Lower lobe of right lung (tissue), 2 donors: ENCODE results near the gene HPSE2. TPM values are rescaled to one million over a fixed set of nuclear protein-coding genes. Genes with fewer than 3 reads are reported as not detected.

Source experiments
- ATAC-seq, 2 donors: fragments of 200-7000 bp; cut with Tn5 transposase; one replicate each; pipeline ENCODE4 v1.9.1; 2020 to 2022; ENCODE audit warnings: mild to moderate bottlenecking in 2 of 2, moderate library complexity in 2 of 2
- DNase-seq: peaks from one replicate; pipeline ENCODE4 v3.0.0-alpha.2; 2020
- H3K27ac ChIP-seq: fragments of 200-600 bp; one replicate; pipeline ENCODE4 v1.8.0; 2022
- H3K27me3 ChIP-seq: fragments of 200-600 bp; one replicate; pipeline ENCODE4 v1.8.0; 2022; ENCODE audit warnings: low read depth
- H3K36me3 ChIP-seq: fragments of 200-600 bp; one replicate; pipeline ENCODE4 v1.8.0; 2022; ENCODE audit warnings: mild to moderate bottlenecking
- H3K4me1 ChIP-seq: fragments of 200-600 bp; one replicate; pipeline ENCODE4 v1.8.0; 2022
- H3K4me3 ChIP-seq: fragments of 200-600 bp; one replicate; pipeline ENCODE4 v1.8.0; 2022; ENCODE audit warnings: mild to moderate bottlenecking
- H3K9me3 ChIP-seq: fragments of 200-600 bp; one replicate; pipeline ENCODE4 v1.8.0; 2022
- intact Hi-C: fragments of 100-400 bp; cut with DNase I; formaldehyde crosslinking; loops from one replicate; pipeline ENCODE4 v1.11.0; 2022
- total RNA-seq: library from RNA; stranded (reverse); fragmentation: NEBNext Ultra II Directional; extraction: Animal tissue kit (Norgen Biotek cat#: 25700); gene quantifications from one replicate; pipeline ENCODE4 v1.2.1, GENCODE V29; 2021
- TF ChIP-seq, protein P1 (sequence below): fragments of 200-600 bp; IDR thresholded peaks from one replicate; pipeline ENCODE4 v1.8.0; 2022; ENCODE audit warnings: antibody characterized with exemption, mild to moderate bottlenecking
- donor health status: DM: no; HTN: yes; CAD: no; lungs with severe emphysema.

HPSE2 gene
- total RNA-seq, 1 donor from 2014 or later: 0.77 TPM

DNA sequence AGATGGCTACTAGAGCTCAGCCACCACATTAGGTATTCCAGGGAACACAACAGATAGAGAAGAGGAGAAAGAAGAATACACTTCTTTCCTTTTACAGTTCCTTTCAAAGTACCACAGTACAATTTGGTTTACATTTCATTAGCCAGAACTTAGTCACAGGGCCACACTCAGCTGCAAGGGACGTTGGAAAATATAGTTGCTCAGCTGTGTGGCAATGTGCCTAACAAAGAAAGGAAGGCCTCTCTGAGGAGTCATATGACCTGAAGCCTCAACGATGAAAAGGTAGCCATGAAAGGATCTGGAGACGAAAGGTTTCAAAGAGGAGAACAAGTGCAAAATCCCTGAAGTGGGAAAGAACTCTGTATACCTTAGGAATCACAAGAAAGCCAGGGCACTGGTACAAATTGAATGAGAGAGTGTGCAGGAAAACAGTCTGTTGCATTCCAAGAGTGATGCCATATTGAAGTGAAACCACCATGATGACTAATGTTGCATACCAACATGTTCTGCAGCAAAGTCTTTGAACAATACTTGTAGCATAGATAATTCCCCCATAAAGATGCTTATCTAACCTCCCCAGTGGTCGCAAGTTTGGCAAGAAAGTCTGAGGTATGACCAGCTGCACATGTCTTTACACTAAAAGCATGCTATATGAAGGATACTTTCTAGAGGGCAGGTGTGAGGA, 278.9 kb downstream of the HPSE2 start:
- H3K4me3 ChIP-seq: no peak overlapping the region
- TF ChIP-seq, protein P1, sequence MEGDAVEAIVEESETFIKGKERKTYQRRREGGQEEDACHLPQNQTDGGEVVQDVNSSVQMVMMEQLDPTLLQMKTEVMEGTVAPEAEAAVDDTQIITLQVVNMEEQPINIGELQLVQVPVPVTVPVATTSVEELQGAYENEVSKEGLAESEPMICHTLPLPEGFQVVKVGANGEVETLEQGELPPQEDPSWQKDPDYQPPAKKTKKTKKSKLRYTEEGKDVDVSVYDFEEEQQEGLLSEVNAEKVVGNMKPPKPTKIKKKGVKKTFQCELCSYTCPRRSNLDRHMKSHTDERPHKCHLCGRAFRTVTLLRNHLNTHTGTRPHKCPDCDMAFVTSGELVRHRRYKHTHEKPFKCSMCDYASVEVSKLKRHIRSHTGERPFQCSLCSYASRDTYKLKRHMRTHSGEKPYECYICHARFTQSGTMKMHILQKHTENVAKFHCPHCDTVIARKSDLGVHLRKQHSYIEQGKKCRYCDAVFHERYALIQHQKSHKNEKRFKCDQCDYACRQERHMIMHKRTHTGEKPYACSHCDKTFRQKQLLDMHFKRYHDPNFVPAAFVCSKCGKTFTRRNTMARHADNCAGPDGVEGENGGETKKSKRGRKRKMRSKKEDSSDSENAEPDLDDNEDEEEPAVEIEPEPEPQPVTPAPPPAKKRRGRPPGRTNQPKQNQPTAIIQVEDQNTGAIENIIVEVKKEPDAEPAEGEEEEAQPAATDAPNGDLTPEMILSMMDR: no peak
- no peaks in the 10 kb centered on the region for H3K36me3 ChIP-seq
- H3K9me3 ChIP-seq: no peaks in the 10 kb centered on the region
- no peaks in the 10 kb centered on the region for H3K4me1 ChIP-seq
- no peaks in the 10 kb centered on the region for H3K27me3 ChIP-seq
- H3K27ac ChIP-seq: no peak overlapping the region
- intact Hi-C loops: no loop called here
- ATAC-seq (no peak), DNase-seq (no peak)

DNA sequence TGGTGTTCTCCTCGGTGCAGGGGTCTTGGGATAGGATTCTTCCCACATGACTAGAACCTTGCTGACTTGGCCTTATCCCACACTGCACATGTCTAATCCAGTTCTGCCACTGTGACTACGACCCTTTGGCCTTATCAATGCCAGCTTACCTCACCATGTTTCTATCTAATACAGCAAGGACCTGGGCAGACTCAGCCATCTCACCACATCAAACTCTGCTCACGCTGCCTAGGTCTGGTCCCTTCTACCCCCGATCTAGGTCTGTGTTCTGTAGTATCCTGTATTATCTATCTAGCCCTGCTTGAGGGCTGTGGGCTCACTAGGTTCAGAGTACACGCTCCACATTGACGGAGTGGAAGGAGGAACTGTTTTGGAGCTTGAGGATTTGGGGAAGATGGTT, 282.4 kb downstream of the HPSE2 start:
- intact Hi-C loops: no loop called here
- Histone ChIP-seq H3K9me3 (no peaks in the 10 kb centered on the region), H3K27me3 (no peaks in the 10 kb centered on the region), H3K4me1 (no peaks in the 10 kb centered on the region), H3K36me3 (no peaks in the 10 kb centered on the region), H3K4me3 (no peak overlapping the region), H3K27ac (no peak overlapping the region)
- no peak for DNase-seq
- no peak for ATAC-seq
- TF ChIP-seq, protein P1: no peak

DNA sequence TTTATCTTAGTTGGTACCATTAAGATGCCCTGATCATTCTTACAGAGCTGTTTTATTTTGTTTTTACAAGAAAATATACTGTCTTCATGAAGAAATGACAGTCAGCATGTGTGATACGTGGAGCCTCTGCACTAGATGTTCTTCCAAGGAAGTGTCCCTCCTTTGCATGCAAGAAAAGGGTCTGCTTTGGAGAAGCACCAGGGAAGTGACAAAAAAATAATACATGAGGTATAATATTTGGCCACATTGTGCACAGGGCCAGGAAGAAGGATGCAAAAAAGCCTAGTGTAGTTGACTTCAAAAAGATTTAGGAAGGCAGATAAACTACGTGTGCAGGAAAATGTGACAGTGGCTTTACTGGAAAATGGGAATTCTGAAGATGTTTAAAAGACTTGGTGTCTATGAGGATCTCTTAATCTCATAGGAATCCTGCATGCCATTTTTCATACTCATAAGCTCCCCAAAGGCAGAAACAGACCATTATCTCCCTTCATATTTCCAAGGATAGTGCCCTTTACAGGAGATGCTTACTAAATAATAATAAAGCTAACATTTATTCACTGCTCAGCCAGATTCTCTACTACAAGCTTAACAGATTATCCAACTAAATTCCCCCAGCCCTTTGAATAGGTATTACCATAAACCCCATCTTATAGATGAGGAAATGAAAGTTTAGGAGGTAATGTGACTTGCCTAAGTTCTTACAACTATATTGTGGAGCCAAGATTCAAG, 284.2 kb downstream of the HPSE2 start:
- Histone ChIP-seq H3K36me3 (no peaks in the 10 kb centered on the region), H3K27ac (no peak overlapping the region), H3K4me1 (no peaks in the 10 kb centered on the region), H3K27me3 (no peaks in the 10 kb centered on the region), H3K9me3 (no peaks in the 10 kb centered on the region), H3K4me3 (no peak overlapping the region)
- DNase-seq (no peak), ATAC-seq (no peak)
- intact Hi-C loops: no loop called here
- TF ChIP-seq, protein P1: no peak

DNA sequence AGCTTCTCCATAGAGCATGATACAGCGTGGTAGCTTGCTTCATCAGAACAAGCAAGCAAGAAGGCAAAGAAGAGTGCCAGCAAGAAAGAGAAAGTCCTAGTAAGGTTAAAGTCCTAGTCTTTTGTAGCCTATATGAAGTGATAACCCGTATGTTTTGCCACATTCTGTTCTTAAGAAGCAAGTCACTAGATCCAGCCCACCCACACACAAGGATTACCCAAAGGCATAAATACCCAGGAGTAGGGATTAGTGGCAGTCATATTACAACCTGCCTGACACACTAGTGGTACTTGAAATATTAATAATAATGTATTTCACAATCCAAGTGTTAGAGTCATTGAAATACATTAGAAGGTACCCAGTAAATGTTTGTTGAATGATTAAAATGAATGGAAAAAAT, 285.5 kb downstream of the HPSE2 start:
- no peak for DNase-seq
- Histone ChIP-seq H3K27me3 (no peaks in the 10 kb centered on the region), H3K4me3 (no peak overlapping the region), H3K27ac (no peak overlapping the region), H3K36me3 (no peaks in the 10 kb centered on the region), H3K4me1 (no peaks in the 10 kb centered on the region), H3K9me3 (no peaks in the 10 kb centered on the region)
- intact Hi-C loops: no loop called here
- TF ChIP-seq, protein P1: no peak
- ATAC-seq: no peak

DNA sequence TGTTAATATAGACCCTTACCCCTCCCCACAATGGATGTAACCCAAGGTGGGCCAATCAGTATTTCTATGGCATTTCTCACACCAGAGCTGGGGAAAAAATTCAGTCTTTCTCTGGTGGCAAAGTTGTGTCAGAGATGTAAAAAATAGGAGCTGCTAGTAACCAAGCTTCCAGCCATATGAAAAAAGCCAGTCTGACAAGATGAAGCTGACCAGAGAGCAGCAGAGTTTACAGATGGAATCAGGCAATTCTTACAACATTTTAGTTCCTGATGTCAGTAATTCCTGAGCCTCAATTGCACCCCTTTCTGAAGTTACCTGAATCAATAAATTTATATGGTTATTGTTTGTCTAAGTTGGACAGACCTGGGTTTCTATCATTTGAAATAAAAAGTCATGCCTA, 286.3 kb downstream of the HPSE2 start:
- no peaks in the 10 kb centered on the region for H3K36me3 ChIP-seq
- H3K9me3 ChIP-seq: no peaks in the 10 kb centered on the region
- DNase-seq: no peak
- intact Hi-C loops: no loop called here
- H3K27me3 ChIP-seq: no peaks in the 10 kb centered on the region
- no peak for ATAC-seq
- H3K4me1 ChIP-seq: no peaks in the 10 kb centered on the region
- no peak overlapping the region for H3K27ac ChIP-seq
- no peak overlapping the region for H3K4me3 ChIP-seq
- TF ChIP-seq, protein P1: no peak
